GM21390 (cell line): Measurements from ENCODE around the gene ANXA10.
"Not testable (repeated sequence)": the region's sequence is repeated elsewhere in the genome, so short reads cannot be mapped to it uniquely, and the experiment has no call there.

Experiments used
- ATAC-seq: cut with Tn5 transposase; IDR thresholded peaks from one replicate; pipeline ENCODE4 v1.9.1; 2021; ENCODE audit not compliant: unreplicated experiment

ANXA10 gene

DNA sequence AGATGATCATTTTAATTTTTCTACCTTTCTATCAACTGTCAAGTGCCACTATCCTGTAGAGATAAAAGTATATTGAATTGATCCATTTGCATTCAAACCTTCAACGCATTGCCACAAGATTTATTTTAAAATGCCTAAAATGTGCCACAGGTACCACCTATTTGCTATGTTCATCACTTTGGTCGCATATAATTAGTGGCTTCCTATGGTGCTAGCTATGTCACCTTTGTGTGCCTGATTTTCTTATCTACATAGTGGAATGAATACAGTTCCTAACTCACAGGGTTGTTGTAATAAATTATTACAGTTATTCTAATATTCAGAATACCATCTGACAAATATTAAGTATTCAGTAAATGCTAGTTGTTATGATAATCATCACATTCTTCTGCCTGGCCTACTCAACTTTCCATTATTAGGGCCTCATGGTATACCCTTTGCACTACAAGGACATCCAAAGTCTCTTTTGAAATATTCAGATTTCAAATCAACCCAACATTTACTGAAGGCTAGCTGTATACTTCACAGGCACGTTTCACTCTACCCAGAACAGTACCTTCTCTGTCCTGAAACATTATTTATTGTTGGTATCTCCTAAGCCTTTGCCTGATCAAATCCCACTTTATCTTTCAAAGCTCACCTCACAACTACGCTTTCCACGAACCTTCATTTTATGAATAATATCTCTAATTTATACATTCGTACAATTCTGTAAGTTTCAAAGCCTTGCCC, 62.4 kb downstream of the ANXA10 start:
- ATAC-seq: no peak

DNA sequence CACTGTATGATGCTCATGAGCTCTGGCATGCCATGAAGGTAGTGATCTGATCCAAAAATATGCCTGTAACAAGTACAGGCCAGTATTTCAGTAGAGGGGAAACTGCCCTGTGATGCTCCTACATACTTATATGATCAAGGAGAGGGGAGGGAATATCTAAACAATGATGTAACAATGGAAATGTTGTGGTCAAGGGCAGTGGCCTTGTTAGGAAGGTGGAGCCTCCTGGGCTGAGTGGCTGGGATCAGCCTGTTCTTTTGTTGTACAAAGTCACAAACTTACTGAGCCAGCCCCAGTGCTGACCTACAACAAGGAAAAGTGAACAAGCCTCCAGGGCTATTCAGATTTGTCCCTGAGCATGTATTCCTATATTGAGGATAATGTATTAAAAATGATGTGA, 70.3 kb downstream of the ANXA10 start:
- no peak for ATAC-seq

DNA sequence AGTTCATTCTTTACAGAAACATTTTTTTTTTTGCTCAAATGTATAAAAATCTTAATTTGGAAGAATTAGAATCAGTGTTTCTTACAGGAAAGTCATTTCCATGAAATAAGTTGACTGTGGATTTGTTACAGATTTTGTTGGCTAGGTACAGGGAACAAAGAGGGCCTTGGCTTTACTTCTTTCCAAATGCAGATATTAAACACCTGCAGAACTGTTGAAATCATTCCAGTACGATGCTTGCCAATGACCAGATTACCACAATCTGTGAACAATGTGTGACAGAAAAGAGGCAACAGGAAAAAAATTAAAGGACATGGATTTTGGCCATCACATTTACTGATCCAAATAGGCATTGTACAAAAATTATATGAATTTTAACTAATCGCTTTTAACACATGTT, 70.8 kb downstream of the ANXA10 start:
- no peak for ATAC-seq

DNA sequence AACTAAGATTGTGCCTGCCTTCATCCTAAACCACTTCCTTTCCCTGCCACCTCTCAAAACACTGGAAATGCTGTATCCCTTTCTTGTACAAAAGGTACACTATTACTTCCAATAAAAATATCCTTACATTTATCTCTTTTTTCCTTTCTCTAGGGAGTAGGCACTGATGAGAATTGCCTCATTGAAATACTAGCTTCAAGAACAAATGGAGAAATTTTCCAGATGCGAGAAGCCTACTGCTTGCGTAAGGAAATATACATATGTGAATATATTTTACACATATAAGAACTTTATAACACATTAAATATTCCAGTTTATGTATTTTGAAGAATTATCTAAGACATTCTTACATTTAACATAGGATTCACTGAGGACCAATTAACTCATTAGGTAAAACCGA, 71.7 kb downstream of the ANXA10 start:
- no peak for ATAC-seq

DNA sequence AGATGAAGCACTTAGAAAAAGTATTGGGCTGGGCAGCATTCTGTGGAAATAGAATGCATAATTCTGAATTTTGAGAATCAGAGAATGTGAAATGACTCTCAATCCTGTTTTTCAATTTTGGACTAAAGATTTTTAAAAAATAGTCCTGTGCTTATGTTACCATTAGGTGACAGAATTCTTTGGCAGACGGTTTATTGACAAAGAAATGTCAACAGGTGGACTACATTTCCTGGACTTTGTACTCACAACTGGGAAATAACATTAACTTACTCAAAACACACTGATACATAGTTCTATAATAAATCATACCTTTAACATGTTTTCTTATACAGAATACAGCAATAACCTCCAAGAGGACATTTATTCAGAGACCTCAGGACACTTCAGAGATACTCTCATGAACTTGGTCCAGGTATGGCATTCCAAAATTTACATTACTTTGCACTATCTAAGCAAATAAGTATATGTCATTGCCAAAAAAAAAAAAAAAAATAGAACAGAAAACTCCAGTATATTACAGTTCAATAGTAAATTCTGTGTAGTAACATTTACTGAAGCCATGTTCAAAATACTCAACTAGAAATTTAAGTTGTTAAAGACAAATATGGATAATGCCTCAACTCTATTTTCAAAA, 72.7 kb downstream of the ANXA10 start:
- no peak for ATAC-seq

DNA sequence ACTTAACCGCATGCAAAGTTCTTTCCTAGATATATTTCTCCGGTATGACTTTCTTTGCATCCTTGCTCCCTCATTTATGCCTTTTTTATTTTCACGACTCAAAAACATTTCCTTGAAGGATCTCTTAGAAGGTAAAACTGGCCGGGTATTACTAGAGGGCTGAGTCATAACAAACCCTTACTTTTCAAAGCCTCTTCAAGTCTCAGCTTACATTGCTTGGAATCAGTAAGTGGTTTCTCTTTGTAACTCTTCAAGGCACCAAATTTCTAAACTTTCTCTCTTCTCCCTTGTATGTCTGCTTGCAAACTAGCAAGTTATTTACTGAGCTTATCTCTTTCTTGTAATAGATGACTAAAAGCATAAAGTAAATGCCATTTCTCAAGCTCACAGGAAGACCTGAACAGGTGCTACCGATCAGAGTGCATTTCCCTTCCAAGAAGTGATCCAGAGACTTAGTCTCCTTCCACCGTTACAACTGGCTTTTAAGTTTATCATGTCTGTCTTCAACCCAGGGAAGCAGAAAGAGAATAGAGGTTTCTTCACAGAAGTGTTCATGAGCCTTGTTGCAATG, 75.5 kb downstream of the ANXA10 start:
- ATAC-seq: peak; percentile 79

DNA sequence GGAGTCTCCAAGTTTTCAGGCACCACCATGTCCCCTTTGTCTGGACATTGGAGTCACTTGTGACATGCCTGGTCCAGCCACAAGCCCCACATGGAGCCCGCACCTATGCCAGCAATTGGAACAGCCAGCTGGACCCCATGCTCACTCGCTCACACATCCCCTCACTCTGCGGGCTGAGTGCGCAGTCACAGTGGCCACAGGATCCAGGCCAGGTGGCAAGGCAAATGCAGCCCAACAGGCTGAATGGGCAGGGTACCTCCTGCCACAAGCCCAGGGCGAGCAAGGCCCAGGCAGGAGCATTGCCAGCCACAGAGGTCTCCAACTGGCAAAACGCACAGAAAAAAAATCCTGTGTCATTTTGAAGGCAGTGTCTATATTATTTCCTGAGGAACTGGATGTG, 82.0 kb downstream of the ANXA10 start:
- no peak for ATAC-seq

DNA sequence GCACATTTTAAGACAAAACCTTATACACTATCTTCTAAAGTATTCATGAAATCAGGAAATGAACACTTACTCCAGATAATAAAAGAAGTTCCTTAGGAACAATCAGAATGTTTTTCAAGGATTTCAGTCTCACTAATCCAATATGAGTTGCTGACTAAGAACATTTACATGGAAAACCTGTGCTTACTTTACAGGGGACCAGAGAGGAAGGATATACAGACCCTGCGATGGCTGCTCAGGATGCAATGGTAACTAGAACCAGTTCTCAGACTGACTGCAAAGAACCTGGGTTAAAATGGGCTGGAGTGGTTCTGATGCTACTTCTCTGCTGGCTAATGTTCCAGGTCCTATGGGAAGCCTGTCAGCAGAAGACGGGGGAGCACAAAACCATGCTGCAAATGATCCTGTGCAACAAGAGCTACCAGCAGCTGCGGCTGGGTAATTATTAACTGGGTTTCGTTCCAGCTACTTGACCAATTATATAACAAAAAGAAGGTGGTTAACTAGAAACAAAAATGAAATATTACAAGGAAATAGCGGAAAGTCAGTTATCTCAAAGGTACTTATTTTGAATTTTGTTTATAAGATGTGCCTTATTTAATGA, 85.3 kb downstream of the ANXA10 start:
- ATAC-seq: no peak

DNA sequence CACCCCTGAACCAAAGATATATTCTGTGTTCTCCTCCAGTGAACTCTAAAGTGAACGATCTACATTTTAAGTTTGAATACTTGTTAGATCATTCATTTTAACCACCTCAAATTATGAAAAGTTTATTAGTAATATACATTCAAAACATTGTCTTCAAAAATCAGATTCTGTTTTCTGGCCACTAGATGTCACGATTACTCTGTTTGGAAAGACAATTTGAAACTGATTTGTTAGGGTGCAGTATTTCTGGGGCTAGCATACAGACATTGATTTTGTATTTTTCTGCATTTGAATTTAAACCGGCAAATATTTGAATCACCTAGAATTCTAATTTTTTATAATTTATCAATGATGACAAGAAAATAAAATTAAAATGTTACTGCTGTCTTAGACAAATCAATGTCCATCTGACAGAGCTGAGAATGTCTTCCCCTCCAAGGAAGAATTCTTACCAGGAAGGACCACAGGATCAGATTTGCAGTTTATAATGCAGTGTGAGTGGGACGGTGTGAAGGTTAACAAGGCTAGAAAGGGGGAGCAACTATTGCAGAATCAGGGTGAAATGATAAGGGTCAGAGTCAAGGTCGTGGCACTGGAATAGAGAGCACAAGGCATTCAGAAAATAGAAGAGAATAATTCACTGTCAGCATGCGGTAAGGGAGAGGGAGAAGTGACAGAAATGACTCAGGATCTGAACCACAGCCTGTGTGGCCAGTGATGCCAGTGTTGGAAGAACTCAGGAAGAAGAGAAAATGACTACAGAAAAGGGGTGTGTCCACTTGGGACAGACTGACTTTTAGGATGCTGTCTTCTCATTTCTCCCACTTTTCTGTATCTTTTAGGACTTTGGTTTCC, 91.6 kb downstream of the ANXA10 start:
- no peak for ATAC-seq

DNA sequence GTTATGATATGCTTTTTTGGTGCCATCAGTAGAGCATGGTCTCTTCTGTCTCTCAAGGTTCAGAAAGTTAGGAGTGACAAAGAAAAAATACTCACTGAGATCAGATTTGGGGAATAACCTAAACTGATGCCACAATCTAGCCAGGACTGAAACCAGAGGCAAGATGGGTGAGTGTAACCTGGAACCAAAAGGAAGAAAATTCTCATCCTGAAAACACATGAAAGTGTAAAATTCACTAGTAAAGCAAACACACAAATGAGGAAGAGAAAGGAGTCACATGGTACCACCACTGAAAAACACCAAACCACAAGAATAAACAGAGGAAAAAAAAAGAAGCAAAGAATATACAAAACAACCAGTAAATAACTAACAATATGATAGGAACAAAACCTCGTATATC, 96.4 kb downstream of the ANXA10 start:
- peak; percentile 73 for ATAC-seq

DNA sequence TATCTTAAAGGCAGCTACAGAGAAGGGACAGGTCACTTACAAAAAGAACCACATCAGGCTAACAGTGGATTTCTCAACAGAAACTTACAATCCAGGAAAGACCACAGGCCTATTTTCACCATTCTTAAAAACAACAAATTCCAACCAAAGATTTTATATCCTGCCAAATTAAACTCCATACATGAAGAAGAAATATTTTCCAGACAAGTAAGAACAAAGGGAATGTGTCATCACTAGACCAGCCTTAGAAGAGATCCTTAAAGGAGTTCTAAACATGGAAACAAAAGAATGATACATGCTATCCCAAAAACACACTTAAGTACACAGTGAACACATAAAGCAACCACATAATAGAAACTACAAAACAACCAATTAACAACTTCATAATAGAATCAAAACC, 105.6 kb downstream of the ANXA10 start:
- no peak for ATAC-seq

DNA sequence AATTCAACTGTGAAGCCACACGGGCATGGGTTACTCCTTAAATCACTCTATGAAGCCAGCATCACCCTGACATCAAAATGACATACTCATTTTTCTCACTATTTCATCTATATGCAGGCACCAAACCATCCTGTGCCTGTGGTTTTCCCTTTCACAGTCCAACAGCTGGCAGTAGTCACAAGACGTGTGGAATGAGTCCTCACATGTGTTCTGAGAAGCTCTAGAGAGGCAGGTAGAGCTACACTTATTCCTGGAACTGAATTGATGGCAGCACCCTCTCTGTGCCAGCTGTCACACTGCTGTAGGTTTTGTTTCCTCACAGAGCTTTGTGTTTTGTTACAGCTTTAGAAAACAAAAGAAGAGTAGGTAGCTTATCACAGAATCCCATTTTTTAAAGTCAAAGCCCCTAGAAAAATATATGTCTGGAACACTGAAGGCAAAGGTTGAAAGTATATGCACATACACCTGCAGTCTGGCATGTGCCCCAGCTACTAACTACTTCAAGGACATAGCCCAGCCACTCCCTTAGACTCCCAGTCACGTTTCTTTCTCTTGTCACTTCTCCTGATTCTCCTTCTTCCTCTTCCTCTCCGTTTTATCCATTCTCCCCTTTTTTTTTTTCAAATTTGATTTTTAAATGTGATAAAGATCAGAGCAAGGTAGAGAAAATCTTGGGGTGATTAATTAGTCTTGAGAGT, 107.1 kb downstream of the ANXA10 start:
- no peak for ATAC-seq

DNA sequence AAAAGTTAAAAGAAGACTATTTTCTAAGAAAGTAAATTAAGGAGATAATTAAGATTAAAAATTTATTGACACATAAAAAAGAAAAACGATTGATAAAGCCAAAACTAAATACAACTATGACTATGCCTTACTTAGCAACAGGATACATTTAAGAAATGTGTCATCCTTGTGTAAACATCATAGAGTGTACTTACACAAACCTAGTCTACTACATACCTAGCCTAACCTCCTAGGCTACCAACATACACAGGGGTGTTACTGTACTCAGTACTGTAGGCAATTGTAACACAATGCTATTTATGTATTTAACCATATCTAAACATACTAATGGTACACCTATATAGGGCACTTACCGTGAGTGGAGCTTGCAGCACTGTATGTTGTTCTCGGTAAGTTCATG, 108.3 kb downstream of the ANXA10 start:
- no peak for ATAC-seq

DNA sequence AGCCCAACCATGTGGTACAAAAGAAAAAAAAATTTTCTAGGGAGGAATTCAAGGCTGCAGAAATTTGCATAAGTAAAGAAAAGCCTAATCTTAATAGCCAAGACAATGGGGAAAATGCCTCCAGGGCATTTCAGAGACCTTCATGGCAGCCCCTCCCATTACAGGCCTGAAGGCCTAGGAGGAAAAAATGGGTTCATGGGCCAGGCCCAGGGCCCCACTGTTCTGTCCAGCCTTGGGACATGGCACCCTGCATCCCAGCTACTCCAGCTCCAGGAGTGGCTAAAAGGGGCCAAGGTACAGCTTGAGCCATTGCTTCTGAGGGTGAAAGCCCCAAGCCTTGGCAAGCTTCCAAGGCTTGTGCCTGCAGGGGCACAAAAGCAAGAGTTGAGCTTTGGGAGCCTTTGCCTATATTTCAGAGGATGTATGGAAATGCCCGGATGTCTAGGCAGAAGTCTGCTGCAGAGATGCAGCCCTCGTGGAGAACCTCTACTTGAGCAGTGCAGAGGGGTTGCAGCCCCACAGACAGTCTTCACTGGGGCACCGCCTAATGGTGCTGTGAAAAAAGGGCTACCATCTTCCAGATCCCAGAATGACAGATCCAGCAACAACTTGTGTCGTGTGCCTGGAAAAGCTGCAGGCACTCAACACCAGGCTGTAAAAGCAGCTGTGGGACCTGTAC, 111.0 kb downstream of the ANXA10 start:
- no peak for ATAC-seq

DNA sequence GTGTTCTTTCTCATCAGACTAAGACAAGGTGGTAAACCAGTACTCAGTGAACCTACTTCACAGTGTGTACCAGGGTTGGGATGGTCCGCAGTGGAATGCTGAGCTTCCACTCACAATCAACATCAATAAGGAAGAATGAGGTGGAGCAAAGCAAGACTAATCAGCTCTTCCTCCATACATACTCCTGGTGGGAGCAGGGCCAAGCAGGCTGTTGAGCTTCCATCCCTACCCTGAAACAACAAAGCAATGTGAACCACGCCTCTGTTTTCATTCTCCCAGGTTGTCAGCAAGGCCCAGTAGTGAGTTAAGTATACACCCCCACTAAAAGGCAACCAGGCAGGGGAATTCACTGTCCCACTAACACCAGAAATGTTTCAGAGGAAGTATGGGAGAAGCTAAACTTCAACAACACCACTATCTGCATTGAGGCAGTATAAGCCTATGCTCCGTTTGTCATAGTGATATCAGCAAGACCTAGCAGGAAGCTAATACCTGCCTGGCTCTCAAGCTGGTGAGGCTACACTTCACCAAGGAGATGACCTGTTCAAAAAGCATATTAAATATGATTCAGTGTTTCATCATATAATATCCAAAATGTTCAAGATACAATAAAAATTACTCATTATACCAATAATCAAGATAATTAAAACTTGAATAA, 116.7 kb downstream of the ANXA10 start:
- ATAC-seq: no peak

DNA sequence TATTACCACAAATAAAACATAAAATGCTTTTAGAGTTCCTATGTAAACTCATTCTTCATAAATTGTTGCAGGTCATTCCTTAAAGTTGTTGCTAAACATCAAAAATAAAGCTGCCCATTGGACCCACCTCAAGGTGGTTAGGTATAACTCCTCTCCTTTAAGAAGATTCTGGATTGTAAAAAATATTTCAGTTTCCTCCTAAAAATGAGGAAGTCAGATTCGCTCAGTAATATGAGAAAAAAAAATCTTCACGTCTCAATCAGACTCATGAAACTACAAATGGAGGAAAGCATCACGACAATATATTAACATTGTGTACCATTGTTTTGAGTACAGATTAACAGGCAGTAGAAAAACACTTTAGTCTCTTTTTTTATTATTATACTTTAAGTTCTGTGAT, 120.3 kb downstream of the ANXA10 start:
- no peak for ATAC-seq

DNA sequence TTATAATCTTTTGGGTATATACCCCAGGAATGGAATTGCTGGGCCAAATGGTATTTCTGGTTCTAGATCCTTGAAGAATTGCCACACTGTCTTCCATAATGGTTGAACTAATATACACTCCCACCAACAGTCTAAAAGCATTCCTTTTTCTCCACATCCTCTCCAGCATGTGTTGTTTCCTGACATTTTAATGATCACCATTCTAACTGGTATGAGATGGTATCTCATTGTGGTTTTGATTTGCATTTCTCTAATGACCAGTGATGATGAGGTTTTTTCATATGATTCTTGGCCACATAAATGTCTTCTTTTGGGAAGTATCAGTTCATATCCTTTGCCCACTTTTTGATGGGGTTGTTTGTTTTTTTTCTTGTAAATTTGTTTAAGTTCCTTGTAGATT, 121.2 kb downstream of the ANXA10 start:
- ATAC-seq: not testable (repeated sequence)

DNA sequence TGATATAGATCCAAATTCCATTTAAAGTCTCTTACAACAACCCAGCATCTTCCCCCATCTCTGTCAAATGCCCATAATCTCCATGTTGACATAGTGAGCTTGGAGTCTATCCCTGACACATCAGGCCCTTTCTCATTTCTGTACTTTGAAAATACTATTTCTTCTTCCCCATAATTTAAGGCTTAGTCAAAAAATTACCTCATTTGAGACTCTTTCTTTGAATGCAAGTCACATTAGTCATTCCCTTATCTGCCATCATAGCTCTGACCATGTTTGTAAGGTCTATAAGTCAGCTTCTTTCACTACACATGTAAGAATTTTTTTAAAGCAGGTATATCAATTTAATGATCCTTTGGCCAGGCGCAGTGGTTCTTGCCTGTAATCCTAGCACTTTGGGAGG, 126.3 kb downstream of the ANXA10 start:
- no peak for ATAC-seq

DNA sequence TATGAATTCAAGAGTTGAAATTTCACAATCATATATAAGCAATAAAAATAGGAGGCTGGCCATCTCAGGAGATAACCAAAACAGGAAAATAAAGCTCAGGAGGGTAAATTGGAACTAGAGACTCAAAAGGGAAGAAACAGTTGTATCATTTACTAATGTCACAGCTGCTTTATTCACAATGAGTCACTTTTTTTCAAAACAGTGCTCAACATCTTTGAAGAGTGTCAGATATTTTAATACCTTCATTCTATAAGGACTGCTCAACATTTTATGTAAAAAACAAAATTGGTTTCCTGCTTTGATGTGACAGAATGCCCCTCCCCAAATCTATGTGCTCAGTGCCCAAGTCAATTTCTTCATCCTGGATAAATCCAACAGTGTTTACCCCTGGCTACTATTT, 128.6 kb downstream of the ANXA10 start:
- no peak for ATAC-seq

DNA sequence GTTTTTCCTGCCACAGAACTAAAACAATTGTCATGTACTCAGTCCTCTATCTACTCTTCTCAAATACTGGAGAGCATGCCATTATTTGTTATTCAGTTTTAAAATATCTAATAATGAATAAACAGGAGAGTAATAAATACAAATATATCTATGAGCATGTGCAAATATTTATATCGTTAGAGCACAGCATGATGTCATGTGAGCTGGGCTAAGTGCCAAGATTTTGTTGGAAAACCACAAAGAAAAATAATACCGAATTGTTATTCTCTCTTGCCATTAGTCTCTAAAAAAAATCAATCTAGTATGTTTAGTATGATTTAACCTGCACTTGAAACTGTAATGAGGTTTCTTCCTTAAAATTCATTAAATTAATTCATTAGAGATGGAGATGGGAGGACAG, 129.0 kb downstream of the ANXA10 start:
- no peak for ATAC-seq
